Measurements from ENCODE around the gene AKR7A3. TPM values are rescaled to one million over a fixed set of nuclear protein-coding genes. Genes with fewer than 3 reads are reported as not detected.

Gene AKR7A3
- total RNA-seq, 2 donors from 2014 or later: 57.4 to 479 TPM

- intact Hi-C loops (cut with DNase I): no loop called here
- 62 to 89% methylated on average over 10 of the region's 10 CpGs for WGBS, 2 donors
- ATAC-seq: no peak
Observed at GRCh38 chr1:19322481-19322880, 33.9 kb upstream of the AKR7A3 start.

GRCh38 chr1:19321071-19321470 lies 32.5 kb upstream of the AKR7A3 start:
- no peak for DNase-seq
- Histone ChIP-seq H3K4me3 (no peak overlapping the region), H3K9me3 (no peaks in the 10 kb centered on the region), H3K27me3 (no peaks in the 10 kb centered on the region), H3K27ac (no peak overlapping the region), H3K4me1 (no peaks in the 10 kb centered on the region), H3K36me3 (replicated peaks in 1 of 2; ENCODE audit: insufficient read depth in 1 of 2, low read depth in 2 of 2) (peaks cover 0 to 6% of the 10 kb centered on the region in 2 donors)
- ATAC-seq: no peak
- intact Hi-C loops (cut with DNase I): no loop called here
- WGBS, 2 donors: 75 to 82% methylated on average over 3 of the region's 3 CpGs
- no peak for TF ChIP-seq POLR2A (IDR thresholded peaks at IDR 0.05)
- no peak for TF ChIP-seq CTCF (IDR thresholded peaks at IDR 0.05)

More at GRCh38 chr1:19322481-19322880, 33.9 kb upstream of the AKR7A3 start:
- TF ChIP-seq POLR2A (IDR thresholded peaks at IDR 0.05): no peak
- TF ChIP-seq CTCF (IDR thresholded peaks at IDR 0.05): no peak
- Histone ChIP-seq H3K27ac (no peak overlapping the region), H3K4me3 (no peak overlapping the region), H3K36me3 (replicated peaks in 1 of 2; ENCODE audit: insufficient read depth in 1 of 2, low read depth in 2 of 2) (peaks cover 0 to 6% of the 10 kb centered on the region in 2 donors), H3K4me1 (no peaks in the 10 kb centered on the region), H3K9me3 (no peaks in the 10 kb centered on the region), H3K27me3 (no peaks in the 10 kb centered on the region)
- no peak for DNase-seq

- DNase-seq (no peak), ATAC-seq (no peak)
- TF ChIP-seq POLR2A (IDR thresholded peaks at IDR 0.05) (no peak), CTCF (IDR thresholded peaks at IDR 0.05) (no peak)
- Histone ChIP-seq H3K4me1 (peaks cover 11% of the 10 kb centered on the region), H3K4me3 (no peak overlapping the region), H3K27me3 (no peaks in the 10 kb centered on the region), H3K36me3 (replicated peaks in 1 of 2; ENCODE audit: insufficient read depth in 1 of 2, low read depth in 2 of 2) (no peaks in the 10 kb centered on the region), H3K27ac (no peak overlapping the region), H3K9me3 (no peaks in the 10 kb centered on the region)
- intact Hi-C loops (cut with DNase I): no loop called here
- WGBS, 2 donors: 83 to 91% methylated on average over 3 of the region's 3 CpGs
Observed at GRCh38 chr1:19319196-19319595, 30.6 kb upstream of the AKR7A3 start.

- Histone ChIP-seq H3K9me3 (no peaks in the 10 kb centered on the region), H3K36me3 (replicated peaks in 1 of 2; ENCODE audit: insufficient read depth in 1 of 2, low read depth in 2 of 2) (no peaks in the 10 kb centered on the region), H3K27me3 (no peaks in the 10 kb centered on the region), H3K4me3 (no peak overlapping the region), H3K4me1 (peaks cover 28% of the 10 kb centered on the region), H3K27ac (no peak overlapping the region)
- 84 to 88% methylated on average over 9 to 13 of the region's 13 CpGs for WGBS, 2 donors
- intact Hi-C loops (cut with DNase I): no loop called here
- TF ChIP-seq POLR2A (IDR thresholded peaks at IDR 0.05) (no peak), CTCF (IDR thresholded peaks at IDR 0.05) (no peak)
- no peak for DNase-seq
- ATAC-seq: no peak
Observed at GRCh38 chr1:19317126-19317910, 28.7 kb upstream of the AKR7A3 start.

Measured in body of pancreas (tissue), 4 donors.